Activated CD8-positive, alpha-beta T cell treated with anti-CD3 and anti-CD28 coated beads, Interleukin-2, amount 10 ng/mL, durations not matched to agents 7 days and 5 days (primary cell): ENCODE results near the gene SPHKAP. TPM values are rescaled to one million over a fixed set of nuclear protein-coding genes. Genes with fewer than 3 reads are reported as not detected.
"Not testable (repeated sequence)": the region's sequence is repeated elsewhere in the genome, so short reads cannot be mapped to it uniquely, and the experiment has no call there.

Experiments used
- ATAC-seq: fragments of 150-1000 bp; cut with Tn5 transposase; one replicate; pipeline ENCODE4 v1.10.0; 2021; ENCODE audit warnings: moderate library complexity
- CTCF ChIA-PET: fragments of 350-600 bp; sonication (Branson Sonifier 250); formaldehyde crosslinking; loops from one replicate; lab custom pipeline; 2021; ENCODE audit warnings: antibody characterized with exemption; lab: Charles Lee
- POLR2A ChIA-PET: fragments of 350-600 bp; sonication (Branson Sonifier 250); formaldehyde crosslinking; loops from one replicate; lab custom pipeline; 2021; ENCODE audit warnings: antibody characterized with exemption; lab: Charles Lee
- DNase-seq: peaks from one replicate; pipeline ENCODE4 v3.0.0-alpha.2; 2020
- H3K27ac Mint-ChIP-seq: one replicate; pipeline ENCODE4 v1.8.0; 2021; ENCODE audit warnings: mild to moderate bottlenecking, mixed read lengths
- H3K27me3 Mint-ChIP-seq: one replicate; pipeline ENCODE4 v1.8.0; 2021; ENCODE audit warnings: low read depth, mixed read lengths
- H3K36me3 Mint-ChIP-seq: one replicate; pipeline ENCODE4 v1.8.0; 2021; ENCODE audit warnings: low read depth, mixed read lengths
- H3K4me1 Mint-ChIP-seq: one replicate; pipeline ENCODE4 v1.8.0; 2021; ENCODE audit warnings: low read depth, mixed read lengths
- H3K4me3 Mint-ChIP-seq: one replicate; pipeline ENCODE4 v1.8.0; 2021; ENCODE audit warnings: mild to moderate bottlenecking, mixed read lengths
- H3K9me3 Mint-ChIP-seq: one replicate; pipeline ENCODE4 v1.8.0; 2022; ENCODE audit warnings: mixed read lengths; ENCODE audit not compliant: insufficient read depth
- total RNA-seq, 2 experiments: library from RNA; stranded (reverse); gene quantifications; one replicate each; pipeline ENCODE4 v1.2.3, GENCODE V29; 2021

Gene SPHKAP
- total RNA-seq, 2 experiments from 2014 or later, result not detected

DNA sequence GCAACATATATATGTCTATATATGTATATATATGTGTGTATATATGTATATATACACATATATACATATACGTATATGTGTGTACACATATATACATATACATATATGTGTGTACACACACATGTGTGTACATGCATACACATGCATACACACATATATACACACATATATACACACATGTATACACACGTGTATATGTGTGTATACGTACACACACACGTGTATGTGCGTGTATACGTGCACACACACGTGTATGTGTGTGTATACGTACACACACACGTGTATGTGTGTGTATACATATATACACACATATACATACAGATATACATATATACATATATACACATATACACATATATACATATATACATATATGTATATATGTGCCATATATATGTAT lies 89.4 kb downstream of the SPHKAP start:
- ATAC-seq (no peak), DNase-seq (no peak)
- Mint-ChIP-seq H3K36me3 (no peaks in the 10 kb centered on the region), H3K27ac (no peak overlapping the region), H3K4me1 (no peaks in the 10 kb centered on the region), H3K4me3 (no peak overlapping the region), H3K9me3 (no peaks in the 10 kb centered on the region), H3K27me3 (no peaks in the 10 kb centered on the region)
- ChIA-PET POLR2A (no interaction called here), CTCF (no interaction called here)

DNA sequence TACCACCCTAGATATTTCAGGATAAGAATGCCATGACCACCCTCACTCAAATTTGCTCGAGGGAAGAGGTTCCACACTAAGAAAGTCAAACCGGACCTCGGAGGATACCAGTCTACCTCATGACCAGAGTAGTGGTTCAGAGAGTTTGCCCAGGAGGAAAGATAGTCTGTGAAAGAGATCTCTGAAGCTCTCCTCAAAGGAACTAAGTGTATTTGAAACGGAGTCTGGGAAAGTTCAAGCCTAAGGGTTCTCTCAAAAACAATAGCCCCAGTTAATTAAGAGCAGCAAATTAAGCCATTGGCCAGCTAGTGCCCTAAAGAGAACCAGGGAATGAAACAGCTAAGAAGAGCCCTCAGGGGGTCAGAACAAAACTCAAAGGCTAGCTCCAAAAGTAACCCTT lies 94.9 kb downstream of the SPHKAP start:
- Mint-ChIP-seq H3K4me3 (no peak overlapping the region), H3K27me3 (no peaks in the 10 kb centered on the region), H3K4me1 (no peaks in the 10 kb centered on the region), H3K9me3 (no peaks in the 10 kb centered on the region), H3K27ac (no peak overlapping the region), H3K36me3 (no peaks in the 10 kb centered on the region)
- ChIA-PET CTCF (no interaction called here), POLR2A (no interaction called here)
- ATAC-seq, result no peak
- no peak for DNase-seq

DNA sequence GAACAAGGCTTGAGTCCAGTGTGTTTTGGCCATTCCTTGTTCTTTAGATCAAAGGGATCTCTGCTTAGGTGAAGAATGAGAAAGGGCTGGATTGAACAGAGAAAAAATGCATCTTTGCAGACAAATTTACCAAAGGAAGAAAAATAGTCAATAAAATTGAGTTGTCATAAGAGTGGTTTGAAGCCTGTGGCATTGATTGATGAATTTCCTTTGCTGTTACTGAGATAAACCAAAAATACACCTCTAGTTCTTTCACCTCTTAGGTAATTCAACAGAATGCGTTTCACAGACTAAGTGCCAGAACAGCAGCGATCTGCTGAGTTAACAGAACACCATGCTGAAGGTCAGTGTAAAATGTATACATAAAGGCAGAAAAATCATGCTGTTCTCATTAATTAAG lies 96.8 kb downstream of the SPHKAP start:
- no peak for DNase-seq
- H3K27ac Mint-ChIP-seq, result no peak overlapping the region
- no peaks in the 10 kb centered on the region for H3K36me3 Mint-ChIP-seq

DNA sequence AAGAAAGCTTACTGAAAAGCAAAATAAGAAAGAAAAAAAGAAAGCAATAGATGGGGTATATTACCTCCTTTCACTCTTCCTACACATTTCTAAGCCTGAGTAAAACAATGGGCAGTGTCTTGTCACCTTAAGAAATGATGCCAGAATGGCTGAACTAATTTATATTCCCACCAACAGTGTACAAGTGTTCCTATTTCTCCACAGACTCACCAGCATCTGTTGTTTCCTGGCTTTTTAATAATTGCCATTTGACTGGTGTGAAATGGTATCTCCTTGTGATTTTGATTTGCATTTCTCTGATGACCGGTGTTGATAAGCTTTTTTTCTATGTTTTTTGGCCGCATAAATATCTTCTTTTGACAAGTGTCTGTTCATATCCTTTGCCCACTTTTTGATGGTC lies 98.4 kb downstream of the SPHKAP start:
- Mint-ChIP-seq H3K9me3 (no peaks in the 10 kb centered on the region), H3K27me3 (no peaks in the 10 kb centered on the region), H3K27ac (no peak overlapping the region), H3K4me3 (no peak overlapping the region), H3K4me1 (no peaks in the 10 kb centered on the region), H3K36me3 (no peaks in the 10 kb centered on the region)
- ChIA-PET POLR2A (no interaction called here), CTCF (no interaction called here)
- DNase-seq, result no peak
- no peak for ATAC-seq

More for the DNA sequence above, 96.8 kb downstream of the SPHKAP start:
- Mint-ChIP-seq H3K4me1 (no peaks in the 10 kb centered on the region), H3K27me3 (no peaks in the 10 kb centered on the region), H3K4me3 (no peak overlapping the region), H3K9me3 (no peaks in the 10 kb centered on the region)
- CTCF ChIA-PET, result no interaction called here
- ATAC-seq, result no peak
- POLR2A ChIA-PET, result no interaction called here

DNA sequence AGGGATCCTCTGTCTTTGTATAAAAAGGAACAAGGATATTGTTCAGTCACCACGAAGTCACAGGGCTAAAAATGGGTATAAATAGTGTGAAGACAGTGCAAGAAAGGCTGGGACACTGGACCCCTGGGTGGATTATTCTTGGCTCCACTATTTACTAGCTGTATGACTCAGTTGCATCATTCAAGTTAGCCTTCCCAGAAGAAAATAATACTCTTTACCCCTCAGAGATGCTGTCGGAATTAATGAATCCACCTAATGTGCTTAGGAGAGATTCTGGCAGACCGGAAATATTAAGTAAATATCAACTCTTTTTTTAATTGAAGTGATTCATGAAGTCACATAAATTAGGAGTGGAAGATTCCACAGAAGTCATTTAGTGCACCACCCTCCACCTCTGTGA lies 98.9 kb downstream of the SPHKAP start:
- Mint-ChIP-seq H3K4me1 (no peaks in the 10 kb centered on the region), H3K27me3 (no peaks in the 10 kb centered on the region), H3K9me3 (no peaks in the 10 kb centered on the region), H3K4me3 (no peak overlapping the region), H3K36me3 (no peaks in the 10 kb centered on the region), H3K27ac (no peak overlapping the region)
- DNase-seq (no peak), ATAC-seq (no peak)
- CTCF ChIA-PET, result no interaction called here
- POLR2A ChIA-PET, result no interaction called here

DNA sequence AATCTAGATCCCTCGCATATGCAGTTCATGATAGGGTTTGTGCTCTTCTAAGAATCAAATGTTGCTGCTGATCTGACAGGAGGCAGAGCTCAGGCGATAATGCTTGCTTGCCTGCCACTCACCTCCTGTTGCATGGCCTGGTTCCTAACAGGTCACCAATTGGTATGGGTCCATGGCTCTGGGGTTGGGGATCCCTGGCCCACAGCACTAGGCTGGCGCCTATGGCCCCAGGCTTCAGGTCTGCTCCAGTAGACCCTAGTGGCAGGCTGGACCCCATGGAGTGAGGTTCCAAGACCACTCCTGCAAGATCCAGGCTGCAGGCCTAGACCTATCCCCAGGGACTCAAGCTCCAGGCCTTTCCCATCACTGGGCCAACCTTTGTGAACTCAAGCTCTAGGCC lies 102.3 kb downstream of the SPHKAP start:
- ChIA-PET POLR2A (no interaction called here), CTCF (no interaction called here)
- no peak for DNase-seq
- Mint-ChIP-seq H3K27me3 (no peaks in the 10 kb centered on the region), H3K27ac (no peak overlapping the region), H3K9me3 (no peaks in the 10 kb centered on the region), H3K36me3 (no peaks in the 10 kb centered on the region), H3K4me1 (no peaks in the 10 kb centered on the region), H3K4me3 (no peak overlapping the region)
- ATAC-seq, result no peak

DNA sequence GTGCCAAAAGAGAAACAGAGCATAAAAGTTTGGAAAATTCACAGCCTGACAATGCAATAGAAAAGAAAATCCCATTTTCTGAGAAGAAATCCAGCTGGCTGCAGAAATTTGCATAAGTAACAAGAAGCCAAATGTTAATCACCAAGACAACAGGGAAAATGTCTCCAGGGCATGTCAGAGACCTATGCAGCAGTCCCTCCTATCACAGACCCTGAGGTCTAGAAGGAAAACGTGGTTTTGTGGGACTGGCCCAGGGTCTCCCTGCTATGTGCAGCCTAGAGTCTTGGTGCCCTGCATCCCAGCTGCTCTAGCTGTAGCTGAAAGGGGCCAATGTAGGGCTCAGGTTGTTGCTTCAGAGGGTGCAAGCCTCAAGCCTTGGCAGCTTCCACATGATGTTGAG lies 104.8 kb downstream of the SPHKAP start:
- H3K9me3 Mint-ChIP-seq, CTCF ChIA-PET, H3K27ac Mint-ChIP-seq, POLR2A ChIA-PET, H3K4me3 Mint-ChIP-seq, DNase-seq, H3K4me1 Mint-ChIP-seq, H3K36me3 Mint-ChIP-seq, ATAC-seq, H3K27me3 Mint-ChIP-seq: not testable (repeated sequence)

DNA sequence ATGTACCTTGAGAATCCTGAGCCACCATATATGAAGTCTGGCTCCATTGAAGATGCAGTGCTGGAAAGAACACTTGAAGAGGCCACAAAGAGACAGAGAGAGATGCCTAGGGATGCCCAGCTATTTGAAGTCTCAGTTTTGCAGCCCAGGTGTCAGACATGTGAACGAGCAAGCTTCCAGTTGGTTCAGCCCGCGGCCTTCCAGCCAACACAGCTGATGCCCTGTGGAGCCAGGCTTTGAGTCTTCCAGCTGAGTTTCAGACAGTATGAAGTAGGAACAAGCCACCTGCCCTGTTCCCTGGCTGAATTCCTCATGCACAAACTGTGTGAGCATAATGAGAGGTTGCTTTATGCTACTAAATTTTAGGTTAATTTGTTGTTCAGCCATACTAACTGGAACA lies 108.8 kb downstream of the SPHKAP start:
- CTCF ChIA-PET, result no interaction called here
- Mint-ChIP-seq H3K27ac (no peak overlapping the region), H3K9me3 (no peaks in the 10 kb centered on the region), H3K27me3 (no peaks in the 10 kb centered on the region), H3K4me3 (no peak overlapping the region), H3K4me1 (no peaks in the 10 kb centered on the region), H3K36me3 (no peaks in the 10 kb centered on the region)
- DNase-seq (no peak), ATAC-seq (no peak)
- POLR2A ChIA-PET, result no interaction called here

DNA sequence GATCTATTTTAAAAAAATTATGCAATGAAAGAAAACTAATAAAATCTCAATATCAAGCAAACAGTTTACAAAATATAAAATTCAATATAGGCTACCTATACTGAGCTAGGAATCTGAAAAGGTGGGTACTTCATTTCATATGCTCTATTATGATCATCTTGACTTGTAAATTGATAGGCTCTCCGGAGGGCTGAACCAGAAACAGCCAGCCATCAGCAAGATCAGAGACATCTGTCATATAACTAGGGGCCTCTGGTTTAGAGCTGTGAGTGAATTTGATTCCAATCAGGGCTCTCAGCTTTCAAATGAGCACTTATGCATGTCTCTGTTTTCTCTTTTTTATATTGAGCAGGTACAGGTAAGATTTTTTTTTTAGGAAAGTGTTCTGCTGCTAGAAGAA lies 114.2 kb downstream of the SPHKAP start:
- Mint-ChIP-seq H3K27ac (no peak overlapping the region), H3K4me3 (no peak overlapping the region), H3K27me3 (no peaks in the 10 kb centered on the region), H3K36me3 (no peaks in the 10 kb centered on the region), H3K4me1 (no peaks in the 10 kb centered on the region), H3K9me3 (no peaks in the 10 kb centered on the region)
- no peak for DNase-seq
- ChIA-PET CTCF (no interaction called here), POLR2A (no interaction called here)
- ATAC-seq, result no peak

DNA sequence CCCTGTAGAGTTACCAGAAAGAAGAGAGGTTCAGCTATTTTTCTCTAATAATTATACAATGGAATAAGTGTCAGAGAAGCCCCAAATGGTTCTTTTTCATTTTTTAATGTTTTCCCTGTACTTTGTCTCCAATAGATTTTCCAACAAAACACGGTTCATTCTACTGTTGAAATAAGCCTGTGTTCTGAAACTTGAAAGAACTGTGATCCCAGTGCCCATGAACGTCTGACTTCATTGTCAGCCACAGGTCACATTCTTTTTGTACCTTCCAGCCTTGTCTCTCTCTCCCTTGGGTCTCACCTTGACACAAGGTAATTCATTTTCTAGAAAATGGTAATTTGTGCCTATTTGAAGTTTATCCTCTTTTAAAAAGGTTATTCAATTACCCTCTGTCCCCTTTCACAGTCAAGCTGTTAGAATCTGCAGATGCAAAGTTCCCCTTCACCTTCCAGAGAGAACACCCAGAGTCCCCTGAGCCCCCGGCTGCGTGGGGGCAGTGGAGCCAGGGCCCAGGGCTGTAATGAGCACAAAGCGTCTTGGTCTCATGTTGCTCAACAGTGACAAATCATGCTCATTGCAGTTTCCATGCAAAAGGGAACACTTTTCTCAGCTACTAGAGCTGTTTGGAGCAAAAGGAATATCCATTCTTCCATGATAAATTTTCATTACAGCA lies 115.2 kb downstream of the SPHKAP start:
- POLR2A ChIA-PET, result no interaction called here
- DNase-seq, result no peak
- no peak for ATAC-seq
- CTCF ChIA-PET, result no interaction called here
- no peaks in the 10 kb centered on the region for H3K27me3 Mint-ChIP-seq
- H3K36me3 Mint-ChIP-seq, result no peaks in the 10 kb centered on the region
- no peaks in the 10 kb centered on the region for H3K4me1 Mint-ChIP-seq
- no peak overlapping the region for H3K4me3 Mint-ChIP-seq
- no peaks in the 10 kb centered on the region for H3K9me3 Mint-ChIP-seq
- H3K27ac Mint-ChIP-seq, result no peak overlapping the region

DNA sequence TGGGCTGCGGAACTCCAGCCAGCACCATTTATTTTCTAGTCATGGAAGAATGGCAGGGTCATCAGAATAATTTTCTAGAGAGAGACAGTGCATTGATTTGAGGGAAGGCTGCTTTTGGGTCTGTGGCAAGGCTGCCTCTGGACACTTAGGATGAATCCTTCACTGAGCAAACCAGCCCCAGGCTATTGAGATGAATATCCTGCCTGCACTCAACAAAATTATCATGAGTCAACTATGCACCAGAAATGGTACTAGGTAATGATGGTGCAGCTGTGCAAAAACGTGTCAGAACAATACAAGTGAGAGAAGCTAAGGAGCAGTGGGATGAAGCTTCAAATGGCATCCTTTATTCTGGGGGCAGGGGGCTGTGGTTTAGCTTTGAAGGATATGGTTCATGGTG lies 115.8 kb downstream of the SPHKAP start:
- no peaks in the 10 kb centered on the region for H3K9me3 Mint-ChIP-seq
- DNase-seq (no peak), ATAC-seq (no peak)
- ChIA-PET CTCF (no interaction called here), POLR2A (no interaction called here)
- no peak overlapping the region for H3K4me3 Mint-ChIP-seq
- H3K27me3 Mint-ChIP-seq, result no peaks in the 10 kb centered on the region
- H3K4me1 Mint-ChIP-seq, result no peaks in the 10 kb centered on the region
- H3K36me3 Mint-ChIP-seq, result no peaks in the 10 kb centered on the region
- H3K27ac Mint-ChIP-seq, result no peak overlapping the region

DNA sequence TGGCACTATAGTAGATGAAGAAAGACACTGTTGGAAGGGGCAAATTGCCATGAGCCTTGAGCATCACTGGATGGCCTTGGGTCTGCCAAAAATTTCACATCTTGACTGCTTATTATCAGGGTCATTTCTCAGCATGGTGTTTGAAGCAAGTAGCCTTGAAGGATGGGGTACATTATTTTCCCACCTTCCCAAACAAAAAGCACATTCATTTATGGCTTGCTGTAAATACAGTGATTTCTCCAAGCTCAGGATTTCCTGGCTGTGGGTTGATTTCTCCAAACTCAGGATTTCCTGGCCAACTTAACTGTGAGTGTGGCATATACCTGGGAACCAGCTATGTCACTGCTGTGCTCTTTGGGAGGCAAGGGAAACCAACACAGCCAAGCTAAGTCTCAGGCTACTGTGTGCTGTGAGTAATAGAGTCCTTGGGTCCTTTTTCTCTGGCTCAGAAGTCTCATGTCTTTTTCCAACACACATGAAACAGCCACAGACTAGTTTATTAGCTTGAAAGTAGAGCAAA lies 116.6 kb downstream of the SPHKAP start:
- ChIA-PET POLR2A (no interaction called here), CTCF (no interaction called here)
- Mint-ChIP-seq H3K27ac (no peak overlapping the region), H3K27me3 (no peaks in the 10 kb centered on the region), H3K4me3 (no peak overlapping the region), H3K4me1 (no peaks in the 10 kb centered on the region), H3K9me3 (no peaks in the 10 kb centered on the region), H3K36me3 (no peaks in the 10 kb centered on the region)
- ATAC-seq (no peak), DNase-seq (no peak)

DNA sequence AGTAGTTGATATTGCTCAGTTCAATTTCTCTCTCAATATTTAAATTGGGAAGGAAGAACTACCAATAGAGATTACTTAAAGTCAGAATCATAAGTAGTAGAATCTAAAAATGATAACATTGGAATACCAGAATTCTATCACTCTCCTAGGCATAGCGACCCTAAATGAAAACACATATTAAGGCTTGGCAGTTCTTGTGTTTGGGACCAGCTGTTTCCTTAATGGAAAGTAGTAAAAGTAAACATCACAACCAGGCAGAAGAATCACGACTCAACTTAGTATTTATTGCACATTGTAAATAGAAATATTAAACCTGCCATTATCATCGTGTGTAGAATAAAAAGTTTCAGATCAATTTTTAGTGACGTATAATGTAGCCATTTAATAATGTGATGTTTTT lies 117.5 kb downstream of the SPHKAP start:
- Mint-ChIP-seq H3K9me3 (no peaks in the 10 kb centered on the region), H3K27me3 (no peaks in the 10 kb centered on the region), H3K4me3 (no peak overlapping the region), H3K4me1 (no peaks in the 10 kb centered on the region), H3K36me3 (no peaks in the 10 kb centered on the region), H3K27ac (no peak overlapping the region)
- ATAC-seq (no peak), DNase-seq (no peak)
- POLR2A ChIA-PET, result no interaction called here
- CTCF ChIA-PET, result no interaction called here
